GM18520 (cell line): Measurements from ENCODE around the gene BTRC.

ENCODE experiments used
- ATAC-seq: cut with Tn5 transposase; IDR thresholded peaks from one replicate; pipeline ENCODE4 v1.9.1; 2021; ENCODE audit not compliant: unreplicated experiment

Gene BTRC

GRCh38 chr10:101513733-101514132, 159.8 kb downstream of the BTRC start:
- ATAC-seq = no peak

- ATAC-seq = no peak
Measured at GRCh38 chr10:101525848-101526247, 171.9 kb downstream of the BTRC start.

DNA sequence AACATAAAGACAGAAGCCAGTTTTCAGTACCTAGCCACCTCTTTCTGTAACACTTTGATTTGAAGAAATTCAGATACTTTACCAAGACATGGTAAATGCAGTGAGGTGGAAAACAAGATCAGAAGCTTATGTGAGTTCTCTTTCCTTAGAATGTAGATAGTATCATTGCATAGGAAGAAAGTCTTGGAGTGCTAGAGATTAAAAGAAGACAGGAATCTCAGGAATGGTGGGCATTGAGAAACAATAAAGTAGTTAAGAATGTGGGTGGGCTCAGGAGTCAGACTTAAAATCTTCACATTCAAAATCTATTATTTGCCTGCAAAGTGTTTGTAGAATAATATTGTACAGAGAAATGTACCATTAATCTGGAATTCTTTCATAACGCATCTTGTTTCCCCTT, 175.2 kb downstream of the BTRC start:
- ATAC-seq = no peak

GRCh38 chr10:101529725-101530553, 176.0 kb downstream of the BTRC start:
- ATAC-seq = no peak

- no peak for ATAC-seq
Measured at GRCh38 chr10:101535949-101536348, 182.0 kb downstream of the BTRC start.

DNA sequence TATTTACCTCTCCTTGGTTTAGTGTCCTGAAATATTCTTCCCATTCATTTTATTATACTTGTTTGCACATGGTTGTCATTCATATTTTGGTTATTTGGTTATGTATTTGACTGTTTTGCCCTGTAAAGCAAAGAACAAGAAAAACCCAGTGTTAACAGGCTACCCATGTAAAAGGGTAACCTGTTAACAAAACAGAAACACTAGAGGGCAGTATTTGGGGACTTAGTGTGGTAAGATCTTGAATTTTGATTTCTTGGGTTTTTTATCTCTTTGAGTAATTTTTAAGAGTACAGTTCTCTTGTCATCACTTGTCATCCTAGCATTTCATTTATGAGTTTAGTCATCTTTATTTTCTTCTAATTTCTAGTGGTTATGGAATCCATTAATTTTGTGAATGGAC, 182.8 kb downstream of the BTRC start:
- no peak for ATAC-seq

- ATAC-seq = no peak
Measured at GRCh38 chr10:101538446-101538845, 184.5 kb downstream of the BTRC start.

DNA sequence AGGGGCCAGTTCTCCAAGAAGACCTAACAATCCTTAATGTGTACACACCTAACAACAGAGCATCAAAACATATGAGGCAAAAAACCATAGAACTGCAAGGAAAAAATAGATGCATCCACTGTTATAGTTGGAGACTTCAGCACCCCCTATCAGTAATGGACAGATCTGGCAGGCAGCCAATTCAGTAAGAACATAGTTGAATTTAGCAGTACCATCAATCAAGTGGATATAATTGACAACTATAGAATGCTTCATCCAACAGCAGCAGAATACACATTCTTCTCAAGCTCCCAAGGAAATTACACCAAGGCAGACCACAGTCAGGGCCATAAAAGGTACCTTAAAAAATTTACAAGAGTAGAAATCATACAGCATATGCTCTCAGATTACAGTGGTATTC, 191.9 kb downstream of the BTRC start:
- ATAC-seq = no peak

GRCh38 chr10:101550965-101551364, 197.0 kb downstream of the BTRC start:
- no peak for ATAC-seq

DNA sequence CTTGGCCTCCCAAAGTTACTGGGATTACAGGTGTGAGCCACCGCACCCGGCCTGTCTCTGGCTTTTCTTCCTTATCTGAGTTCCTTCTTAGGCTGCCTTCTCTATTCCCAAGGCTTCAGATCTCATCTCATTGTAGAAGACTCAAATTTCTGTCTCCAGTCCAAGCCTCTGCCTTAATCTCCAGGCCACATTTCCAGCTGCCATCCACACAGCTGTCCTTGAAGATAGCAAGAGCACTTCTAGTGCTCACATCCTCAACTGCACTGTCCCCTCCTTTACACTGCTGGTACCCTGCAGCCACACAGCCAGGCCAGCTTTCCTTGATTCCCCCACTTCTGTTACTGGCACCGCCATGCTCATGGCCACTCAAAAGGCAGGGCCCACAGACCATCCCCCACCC, 198.5 kb downstream of the BTRC start:
- no peak for ATAC-seq

GRCh38 chr10:101557541-101557940, 203.6 kb downstream of the BTRC start:
- ATAC-seq = no peak

GRCh38 chr10:101558204-101558603, 204.2 kb downstream of the BTRC start:
- ATAC-seq = no peak

- no peak for ATAC-seq
Measured at GRCh38 chr10:101558671-101559595, 205.0 kb downstream of the BTRC start.

DNA sequence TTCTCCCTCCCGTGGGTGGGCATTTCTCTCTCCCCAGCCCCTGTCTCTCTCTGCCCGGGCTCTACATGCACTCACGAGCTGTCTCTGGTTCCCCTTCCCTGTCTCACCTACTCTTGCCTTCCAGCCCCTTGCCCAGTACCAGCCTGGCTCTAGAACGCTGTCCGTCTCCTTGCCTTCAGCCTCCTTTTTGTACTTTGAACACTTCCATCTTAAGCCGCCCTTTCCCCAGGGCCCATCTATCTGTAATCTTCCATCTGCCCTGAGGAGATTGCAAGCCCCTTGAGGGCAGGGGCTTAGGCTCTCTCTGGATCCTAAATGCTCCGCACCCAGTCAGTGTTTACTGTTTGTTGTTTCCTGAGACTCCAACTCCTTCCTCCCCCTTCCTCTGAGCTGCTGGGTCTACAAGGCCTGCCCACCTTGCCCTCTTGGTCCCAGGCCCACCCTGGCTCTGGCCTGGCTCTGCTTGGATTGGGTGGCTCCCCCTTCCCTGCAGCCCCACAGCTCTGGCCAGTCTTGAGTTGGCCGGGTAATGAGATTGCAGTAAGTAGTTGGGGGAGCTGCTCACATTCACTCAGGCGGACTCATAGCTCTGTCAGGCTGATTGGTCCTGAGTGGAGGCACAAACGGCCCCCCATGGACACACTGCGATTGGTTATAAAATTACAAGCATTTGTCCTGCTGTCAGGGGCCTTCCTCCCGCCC, 205.8 kb downstream of the BTRC start:
- ATAC-seq = no peak

GRCh38 chr10:101560298-101561067, 206.5 kb downstream of the BTRC start:
- no peak for ATAC-seq

GRCh38 chr10:101561068-101561915, 207.3 kb downstream of the BTRC start:
- no peak for ATAC-seq

GRCh38 chr10:101562231-101562630, 208.3 kb downstream of the BTRC start:
- no peak for ATAC-seq

DNA sequence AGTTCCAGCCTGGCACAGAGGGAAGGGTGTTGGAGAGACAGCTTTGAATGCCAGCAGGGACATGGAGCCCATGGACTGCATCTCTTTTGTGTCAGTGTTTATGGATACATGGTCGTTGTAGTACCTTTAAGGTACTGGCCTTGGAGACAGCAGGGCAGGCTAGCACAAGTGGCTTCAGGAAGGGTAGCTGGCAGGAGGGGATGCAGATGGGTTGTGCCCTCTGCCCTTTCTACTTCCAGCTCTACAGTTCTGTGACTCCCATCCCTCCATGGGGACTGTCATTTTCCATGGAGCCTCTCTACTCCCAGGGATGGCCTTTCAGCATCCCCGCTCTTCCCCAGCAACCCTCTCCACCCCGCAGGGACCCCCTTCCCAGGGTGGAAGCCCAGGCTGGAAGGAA, 209.0 kb downstream of the BTRC start:
- ATAC-seq = no peak

GRCh38 chr10:101563497-101564040, 209.6 kb downstream of the BTRC start:
- no peak for ATAC-seq
